Activated T-helper 17 cell treated with anti-CD3 and anti-CD28 coated beads, Interleukin-2, amount 50 U/mL, for 72 hours (primary cell): ENCODE measurements around the gene OLFM1. TPM values are rescaled to one million over a fixed set of nuclear protein-coding genes. Genes with fewer than 3 reads are reported as not detected.

Experiments
- ATAC-seq: fragments of 150-1000 bp; cut with Tn5 transposase; replicated peaks from 2 replicates; pipeline ENCODE4 v1.10.0; 2021; ENCODE audit warnings: mild to moderate bottlenecking, moderate library complexity
- H3K27ac Mint-ChIP-seq: one replicate; pipeline ENCODE4 v1.8.0; 2022; ENCODE audit warnings: mixed read lengths
- H3K27me3 Mint-ChIP-seq: one replicate; pipeline ENCODE4 v1.8.0; 2022; ENCODE audit warnings: mixed read lengths
- H3K36me3 Mint-ChIP-seq: one replicate; pipeline ENCODE4 v1.8.0; 2022; ENCODE audit warnings: low read depth, mild to moderate bottlenecking, mixed read lengths
- H3K4me1 Mint-ChIP-seq: one replicate; pipeline ENCODE4 v1.8.0; 2022; ENCODE audit warnings: mixed read lengths
- H3K4me3 Mint-ChIP-seq: one replicate; pipeline ENCODE4 v1.8.0; 2022; ENCODE audit warnings: mild to moderate bottlenecking, mixed read lengths
- H3K9me3 Mint-ChIP-seq: one replicate; pipeline ENCODE4 v1.8.0; 2022; ENCODE audit warnings: mixed read lengths
- total RNA-seq, 2 donors: library from RNA; stranded (reverse); gene quantifications; one replicate each; pipeline ENCODE4 v1.2.3, GENCODE V29; 2022

The OLFM1 gene
- total RNA-seq, 2 donors from 2014 or later, result 0.32 TPM; not detected in 1

DNA sequence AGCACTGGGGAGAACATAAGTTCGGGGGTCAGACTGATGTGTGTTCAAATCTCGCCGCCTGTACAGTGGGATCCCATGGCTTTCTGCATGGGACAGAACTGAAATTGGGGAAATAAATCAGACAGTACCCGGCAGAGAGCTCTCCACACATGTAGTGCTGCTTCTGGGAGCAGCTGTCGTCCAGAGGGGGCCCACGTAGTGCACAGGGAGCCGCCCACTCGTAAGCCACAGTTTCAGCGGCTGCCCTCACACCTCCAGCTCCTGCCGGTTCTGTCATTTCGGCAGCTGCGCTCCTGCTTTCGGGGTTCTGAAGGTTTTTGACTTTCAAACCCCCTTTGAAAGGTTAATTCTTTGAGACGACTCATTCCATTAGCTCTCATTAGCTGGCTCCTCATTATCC, 83.1 kb downstream of the OLFM1 start:
- no peaks in the 10 kb centered on the region for H3K36me3 Mint-ChIP-seq
- no peak overlapping the region for H3K27ac Mint-ChIP-seq
- peaks cover 6% of the 10 kb centered on the region for H3K27me3 Mint-ChIP-seq
- ATAC-seq, result no peak
- no peaks in the 10 kb centered on the region for H3K4me1 Mint-ChIP-seq
- H3K9me3 Mint-ChIP-seq, result no peaks in the 10 kb centered on the region
- no peak overlapping the region for H3K4me3 Mint-ChIP-seq

Other genes starting within 250 kb of the OLFM1 start
- gene FCN2, start 206.9 kb upstream of the OLFM1 start, total RNA-seq, result not detected
- not detected for gene FCN1, start 169.8 kb upstream of the OLFM1 start, total RNA-seq